Heart left ventricle (tissue), 13 donors: ENCODE measurements around the gene AKT2.

ENCODE experiments used
- POLR2A ChIP-seq, 2 donors: fragments of 450-650 bp; IDR thresholded peaks; one replicate each; pipeline ENCODE4 v1.6.1; 2017; ENCODE audit warnings: antibody characterized with exemption in 2 of 2, mild to moderate bottlenecking in 2 of 2, moderate library complexity in 2 of 2
- TF ChIP-seq, protein P1 (sequence below), 12 donors: fragments of 200-600 bp; sonication (generic) in 4 of 12; IDR thresholded peaks; one replicate each; pipeline versions ENCODE4 v1.5.0 to v1.8.0; 2018 to 2022; ENCODE audit warnings: antibody characterized with exemption in 12 of 12, mild to moderate bottlenecking in 5 of 12
- donor health status: ischemic (EF 13 %, LVEDD 7.1; RV severe dilation, severe dysfunction).
- donor health status: DM: no; HTN: yes; CAD: no.
- donor health status: DM: no; HTN: no; CAD: no.
- donor health status: ischemic (EF 25% LVEDD 6.9; RV normal size, moderate dysfunction).
- donor health status: ischemic (EF 25% LVEDD 5.7; RV mildly dilated, moderate dysfunction).
- donor health status: ischemic (EF 35%, LVEDD 5.7; RV mildly dilated, moderate dysfunction).
- donor health status: nonischemic (EF 11% LVEDD 7.7; RV severe dilation, severe dysfunction).
- donor health status: DM: yes; HTN: yes; CAD: no.
- donor health status: PGD.
- donor health status: ischemic (EF 29% LVEDD 5.4; RV normal size, mild dysfunction).
- donor health status: nonischemic (EF 23%, LVEDD 6.1; RV moderate dilation, normal function).

GRCh38 chr19:40279120-40279551 is 6.0 kb downstream of the AKT2 start:
- TF ChIP-seq, protein P1, sequence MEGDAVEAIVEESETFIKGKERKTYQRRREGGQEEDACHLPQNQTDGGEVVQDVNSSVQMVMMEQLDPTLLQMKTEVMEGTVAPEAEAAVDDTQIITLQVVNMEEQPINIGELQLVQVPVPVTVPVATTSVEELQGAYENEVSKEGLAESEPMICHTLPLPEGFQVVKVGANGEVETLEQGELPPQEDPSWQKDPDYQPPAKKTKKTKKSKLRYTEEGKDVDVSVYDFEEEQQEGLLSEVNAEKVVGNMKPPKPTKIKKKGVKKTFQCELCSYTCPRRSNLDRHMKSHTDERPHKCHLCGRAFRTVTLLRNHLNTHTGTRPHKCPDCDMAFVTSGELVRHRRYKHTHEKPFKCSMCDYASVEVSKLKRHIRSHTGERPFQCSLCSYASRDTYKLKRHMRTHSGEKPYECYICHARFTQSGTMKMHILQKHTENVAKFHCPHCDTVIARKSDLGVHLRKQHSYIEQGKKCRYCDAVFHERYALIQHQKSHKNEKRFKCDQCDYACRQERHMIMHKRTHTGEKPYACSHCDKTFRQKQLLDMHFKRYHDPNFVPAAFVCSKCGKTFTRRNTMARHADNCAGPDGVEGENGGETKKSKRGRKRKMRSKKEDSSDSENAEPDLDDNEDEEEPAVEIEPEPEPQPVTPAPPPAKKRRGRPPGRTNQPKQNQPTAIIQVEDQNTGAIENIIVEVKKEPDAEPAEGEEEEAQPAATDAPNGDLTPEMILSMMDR (IDR thresholded peaks at IDR 0.05): peak in 3 of 12 donors; percentile 31 to 43 (median 39)
- no peak for TF ChIP-seq POLR2A (IDR thresholded peaks at IDR 0.05)
